HepG2 (cell line): Measurements from ENCODE around the gene DHX58. TPM values are rescaled to one million over a fixed set of nuclear protein-coding genes. Genes with fewer than 3 reads are reported as not detected.
A peak's percentile ranks its signal among the peaks of the same experiment; 100 is the strongest.

ENCODE experiments used
- ATF1 ChIP-seq: IDR thresholded peaks from 2 replicates; pipeline ENCODE4 v1.6.1; 2016; ENCODE audit warnings: mild to moderate bottlenecking, control low read depth
- CEBPB ChIP-seq: IDR thresholded peaks from 2 replicates; pipeline ENCODE4 v1.6.1; 2011; ENCODE audit warnings: low read depth, low read length, improper control_type of control experiment, borderline replicate concordance
- CREB1 ChIP-seq, 2 experiments: fragments of 450-650 bp in 1 of 2; IDR thresholded peaks; 2 replicates each; pipeline ENCODE4 v1.6.1; 2016 to 2017; ENCODE audit warnings: control low read depth in 1 of 2, mild to moderate bottlenecking in 1 of 2, missing compliant biosample characterization in 1 of 2, missing genetic modification characterization in 1 of 2
- HNF4A ChIP-seq: sonication (generic); formaldehyde crosslinking; IDR thresholded peaks from 2 replicates; pipeline ENCODE4 v1.4.0; 2020; ENCODE audit warnings: missing genetic modification reagents
- HNRNPH1 ChIP-seq: fragments of 200-400 bp; formaldehyde crosslinking; optimal IDR thresholded peaks from 2 replicates; pipeline ENCODE3; 2017; ENCODE audit warnings: mild to moderate bottlenecking, low read depth, low read length
- NCOA5 ChIP-seq: sonication (generic); formaldehyde crosslinking; IDR thresholded peaks from 2 replicates; pipeline ENCODE4 v1.4.0; 2020; ENCODE audit warnings: missing genetic modification reagents
- PRPF4 ChIP-seq: fragments of 200-400 bp; formaldehyde crosslinking; IDR thresholded peaks from 2 replicates; pipeline ENCODE4 v1.6.1; 2016; ENCODE audit warnings: low read length, low read depth; ENCODE audit not compliant: poor library complexity, severe bottlenecking
- SETDB1 ChIP-seq: sonication (generic); formaldehyde crosslinking; IDR thresholded peaks from 2 replicates; pipeline ENCODE4 v1.5.1; 2020; ENCODE audit warnings: missing genetic modification reagents, mild to moderate bottlenecking, borderline replicate concordance
- TCF7L2 ChIP-seq: IDR thresholded peaks from 2 replicates; pipeline ENCODE4 v1.6.1; 2011; ENCODE audit warnings: mild to moderate bottlenecking, low read depth, low read length, moderate library complexity
- THAP11 ChIP-seq: IDR thresholded peaks from 2 replicates; pipeline ENCODE4 v1.6.1; 2016; ENCODE audit warnings: missing biosample characterization, missing genetic modification reagents
- ZNF205 ChIP-seq: IDR thresholded peaks from 2 replicates; pipeline ENCODE4 v1.6.1; 2018; ENCODE audit warnings: missing biosample characterization, missing genetic modification reagents
- ZNF510 ChIP-seq: sonication (generic); formaldehyde crosslinking; IDR thresholded peaks from 2 replicates; pipeline ENCODE4 v1.4.0; 2020; ENCODE audit warnings: low read depth, mild to moderate bottlenecking, missing genetic modification reagents
- ZNF558 ChIP-seq: sonication (generic); formaldehyde crosslinking; IDR thresholded peaks from 2 replicates; pipeline ENCODE4 v1.9.0; 2022; ENCODE audit warnings: mild to moderate bottlenecking, missing genetic modification reagents, borderline replicate concordance
- ZNF615 ChIP-seq: sonication (generic); formaldehyde crosslinking; IDR thresholded peaks from 2 replicates; pipeline ENCODE4 v1.5.0; 2020; ENCODE audit warnings: mild to moderate bottlenecking, missing genetic modification reagents, borderline replicate concordance
- ZNF629 ChIP-seq: sonication (generic); formaldehyde crosslinking; conservative IDR thresholded peaks from 2 replicates; pipeline ENCODE4 v1.5.0; 2020; ENCODE audit warnings: missing genetic modification reagents
- ZNF747 ChIP-seq: sonication (generic); formaldehyde crosslinking; IDR thresholded peaks from 2 replicates; pipeline ENCODE4 v1.8.1; 2023; ENCODE audit warnings: missing genetic modification reagents, mild to moderate bottlenecking, borderline replicate concordance
- ZNF788 ChIP-seq: sonication (generic); formaldehyde crosslinking; IDR thresholded peaks from 2 replicates; pipeline ENCODE4 v1.5.0; 2020; ENCODE audit warnings: mild to moderate bottlenecking, missing genetic modification reagents, borderline replicate concordance
- polyA plus RNA-seq, 8 experiments: library from polyadenylated mRNA; depleted of rRNA in 3 of 8; stranded (reverse) in 7 of 8; unstranded in 1 of 8; fragments of >200 nt; fragmentation: Illumina TruSeq in 4 of 8; extraction: Trizol in 4 of 8; gene quantifications; 2 replicates each; pipeline versions ENCODE4 v1.2.1 to v1.2.3, GENCODE V29; 2011 to 2016; ENCODE audit warnings: low read depth in 4 of 8, missing spikeins in 1 of 8, mixed read lengths in 1 of 8; ENCODE audit not compliant: insufficient read depth in 1 of 8
- total RNA-seq, 5 experiments: library from RNA; depleted of rRNA; stranded (reverse); fragments of >200 nt; fragmentation: Illumina TruSeq; extraction: Trizol; gene quantifications; 2 replicates each; pipeline ENCODE4 v1.2.3, GENCODE V29; 2016; ENCODE audit warnings: low read depth in 1 of 5
- TF ChIP-seq, protein P1 (sequence below): sonication (generic); formaldehyde crosslinking; IDR thresholded peaks from 2 replicates; pipeline ENCODE4 v1.5.0; 2020; ENCODE audit warnings: missing genetic modification reagents
- TF ChIP-seq, protein P2 (sequence below): sonication (generic); formaldehyde crosslinking; IDR thresholded peaks from 2 replicates; pipeline ENCODE4 v1.4.0; 2020; ENCODE audit warnings: mild to moderate bottlenecking, missing genetic modification reagents
- TF ChIP-seq, protein P3 (sequence below): IDR thresholded peaks from 2 replicates; pipeline ENCODE4 v1.6.1; 2016; ENCODE audit warnings: missing genetic modification reagents, missing compliant biosample characterization
- TF ChIP-seq, protein P4 (sequence below): sonication (generic); formaldehyde crosslinking; IDR thresholded peaks from 2 replicates; pipeline ENCODE4 v1.4.0; 2020; ENCODE audit warnings: missing genetic modification reagents, borderline replicate concordance
- TF ChIP-seq, protein P5 (sequence below): sonication (generic); formaldehyde crosslinking; IDR thresholded peaks from 2 replicates; pipeline ENCODE4 v1.5.0; 2020; ENCODE audit warnings: missing genetic modification reagents
- TF ChIP-seq, protein P6 (sequence below): sonication (generic); formaldehyde crosslinking; IDR thresholded peaks from 2 replicates; pipeline ENCODE4 v1.4.0; 2020; ENCODE audit warnings: missing genetic modification reagents

Gene DHX58
- total and polyA plus RNA-seq, 2 of the 13 experiments (the other 11 are each of a cell fraction or from before 2014, with no cell fraction given), result 6.7 to 7.8 TPM

DNA sequence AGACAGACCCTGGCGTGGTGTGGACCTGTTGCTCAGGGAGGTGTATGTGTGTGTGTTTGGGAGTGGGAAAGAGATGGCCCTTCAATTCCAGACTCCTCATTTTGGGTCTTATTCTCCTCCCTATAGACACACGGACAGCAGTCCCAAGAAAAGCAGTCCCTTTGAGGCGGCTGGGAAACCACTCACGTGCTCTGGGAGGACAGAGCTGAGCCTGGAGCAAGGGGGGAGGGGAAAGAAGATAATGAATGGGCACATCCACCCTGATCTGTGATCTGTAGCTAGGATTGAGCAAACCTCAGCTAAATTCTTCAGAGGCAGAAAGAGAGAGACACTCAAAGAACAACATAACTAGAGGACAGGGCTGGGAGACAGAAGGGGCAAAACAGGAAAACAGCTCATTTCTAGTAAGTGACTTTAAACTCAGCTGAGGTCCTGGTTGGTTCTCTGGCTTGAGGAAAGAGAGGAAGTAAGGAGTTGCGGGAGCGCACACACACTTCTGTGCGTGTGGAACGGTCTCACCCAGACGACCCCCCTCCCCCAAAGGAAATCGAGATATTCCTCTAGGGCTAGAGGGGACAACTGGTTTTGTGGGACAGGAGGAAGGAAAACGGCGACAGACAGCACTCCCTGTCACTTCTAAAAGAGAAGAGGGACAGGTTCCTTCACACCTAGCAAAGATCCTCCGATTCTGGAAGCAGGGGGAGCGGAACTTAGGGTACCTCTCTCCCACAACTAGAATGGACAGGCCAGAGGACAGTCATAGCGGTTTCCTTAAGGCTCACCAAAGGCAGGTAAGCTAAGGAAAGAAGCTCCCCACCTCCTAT, 41.6 kb upstream of the DHX58 start (continued):
- TF ChIP-seq, protein P1, sequence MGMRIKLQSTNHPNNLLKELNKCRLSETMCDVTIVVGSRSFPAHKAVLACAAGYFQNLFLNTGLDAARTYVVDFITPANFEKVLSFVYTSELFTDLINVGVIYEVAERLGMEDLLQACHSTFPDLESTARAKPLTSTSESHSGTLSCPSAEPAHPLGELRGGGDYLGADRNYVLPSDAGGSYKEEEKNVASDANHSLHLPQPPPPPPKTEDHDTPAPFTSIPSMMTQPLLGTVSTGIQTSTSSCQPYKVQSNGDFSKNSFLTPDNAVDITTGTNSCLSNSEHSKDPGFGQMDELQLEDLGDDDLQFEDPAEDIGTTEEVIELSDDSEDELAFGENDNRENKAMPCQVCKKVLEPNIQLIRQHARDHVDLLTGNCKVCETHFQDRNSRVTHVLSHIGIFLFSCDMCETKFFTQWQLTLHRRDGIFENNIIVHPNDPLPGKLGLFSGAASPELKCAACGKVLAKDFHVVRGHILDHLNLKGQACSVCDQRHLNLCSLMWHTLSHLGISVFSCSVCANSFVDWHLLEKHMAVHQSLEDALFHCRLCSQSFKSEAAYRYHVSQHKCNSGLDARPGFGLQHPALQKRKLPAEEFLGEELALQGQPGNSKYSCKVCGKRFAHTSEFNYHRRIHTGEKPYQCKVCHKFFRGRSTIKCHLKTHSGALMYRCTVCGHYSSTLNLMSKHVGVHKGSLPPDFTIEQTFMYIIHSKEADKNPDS (CRISPR knock-in tag), result no peak
- TF ChIP-seq ZNF747 (CRISPR knock-in tag), result no peak
- peak; percentile 56; the same call in 1 of the 2 replicates for TF ChIP-seq ZNF629 (CRISPR knock-in tag)
- no peak for TF ChIP-seq SETDB1 (CRISPR knock-in tag)
- TF ChIP-seq CREB1 (IDR thresholded peaks at IDR 0.05), result no peak
- no peak for TF ChIP-seq CREB1 (CRISPR knock-in tag; IDR thresholded peaks at IDR 0.05)
- 0 out of 2 replicates have a peak, but pooled peaks have one; percentile 6 for TF ChIP-seq ZNF788
- TF ChIP-seq ZNF510 (CRISPR knock-in tag), result no peak
- TF ChIP-seq ZNF615, result no peak
- TF ChIP-seq, protein P2, sequence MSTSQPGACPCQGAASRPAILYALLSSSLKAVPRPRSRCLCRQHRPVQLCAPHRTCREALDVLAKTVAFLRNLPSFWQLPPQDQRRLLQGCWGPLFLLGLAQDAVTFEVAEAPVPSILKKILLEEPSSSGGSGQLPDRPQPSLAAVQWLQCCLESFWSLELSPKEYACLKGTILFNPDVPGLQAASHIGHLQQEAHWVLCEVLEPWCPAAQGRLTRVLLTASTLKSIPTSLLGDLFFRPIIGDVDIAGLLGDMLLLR (CRISPR knock-in tag), result peak; percentile 92
- TF ChIP-seq, protein P3, sequence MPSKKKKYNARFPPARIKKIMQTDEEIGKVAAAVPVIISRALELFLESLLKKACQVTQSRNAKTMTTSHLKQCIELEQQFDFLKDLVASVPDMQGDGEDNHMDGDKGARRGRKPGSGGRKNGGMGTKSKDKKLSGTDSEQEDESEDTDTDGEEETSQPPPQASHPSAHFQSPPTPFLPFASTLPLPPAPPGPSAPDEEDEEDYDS (CRISPR knock-in tag), result 0 out of 2 replicates have a peak, but pooled peaks have one; percentile 0
- TF ChIP-seq ATF1 (CRISPR knock-in tag), result no peak
- peak; percentile 22 for TF ChIP-seq PRPF4
- TF ChIP-seq, protein P4, sequence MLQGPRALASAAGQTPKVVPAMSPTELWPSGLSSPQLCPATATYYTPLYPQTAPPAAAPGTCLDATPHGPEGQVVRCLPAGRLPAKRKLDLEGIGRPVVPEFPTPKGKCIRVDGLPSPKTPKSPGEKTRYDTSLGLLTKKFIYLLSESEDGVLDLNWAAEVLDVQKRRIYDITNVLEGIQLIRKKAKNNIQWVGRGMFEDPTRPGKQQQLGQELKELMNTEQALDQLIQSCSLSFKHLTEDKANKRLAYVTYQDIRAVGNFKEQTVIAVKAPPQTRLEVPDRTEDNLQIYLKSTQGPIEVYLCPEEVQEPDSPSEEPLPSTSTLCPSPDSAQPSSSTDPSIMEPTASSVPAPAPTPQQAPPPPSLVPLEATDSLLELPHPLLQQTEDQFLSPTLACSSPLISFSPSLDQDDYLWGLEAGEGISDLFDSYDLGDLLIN (CRISPR knock-in tag), result no peak
- TF ChIP-seq HNRNPH1, result no peak
- TF ChIP-seq, protein P5, sequence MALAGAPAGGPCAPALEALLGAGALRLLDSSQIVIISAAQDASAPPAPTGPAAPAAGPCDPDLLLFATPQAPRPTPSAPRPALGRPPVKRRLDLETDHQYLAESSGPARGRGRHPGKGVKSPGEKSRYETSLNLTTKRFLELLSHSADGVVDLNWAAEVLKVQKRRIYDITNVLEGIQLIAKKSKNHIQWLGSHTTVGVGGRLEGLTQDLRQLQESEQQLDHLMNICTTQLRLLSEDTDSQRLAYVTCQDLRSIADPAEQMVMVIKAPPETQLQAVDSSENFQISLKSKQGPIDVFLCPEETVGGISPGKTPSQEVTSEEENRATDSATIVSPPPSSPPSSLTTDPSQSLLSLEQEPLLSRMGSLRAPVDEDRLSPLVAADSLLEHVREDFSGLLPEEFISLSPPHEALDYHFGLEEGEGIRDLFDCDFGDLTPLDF, result no peak
- TF ChIP-seq ZNF558, result no peak
- TF ChIP-seq NCOA5 (CRISPR knock-in tag), result no peak
- TF ChIP-seq HNF4A, result no peak
- TF ChIP-seq ZNF205 (CRISPR knock-in tag), result 0 out of 2 replicates have a peak, but pooled peaks have one; percentile 73
- TF ChIP-seq TCF7L2, result no peak
- 0 out of 2 replicates have a peak, but pooled peaks have one; percentile 33 for TF ChIP-seq THAP11
- TF ChIP-seq, protein P6, sequence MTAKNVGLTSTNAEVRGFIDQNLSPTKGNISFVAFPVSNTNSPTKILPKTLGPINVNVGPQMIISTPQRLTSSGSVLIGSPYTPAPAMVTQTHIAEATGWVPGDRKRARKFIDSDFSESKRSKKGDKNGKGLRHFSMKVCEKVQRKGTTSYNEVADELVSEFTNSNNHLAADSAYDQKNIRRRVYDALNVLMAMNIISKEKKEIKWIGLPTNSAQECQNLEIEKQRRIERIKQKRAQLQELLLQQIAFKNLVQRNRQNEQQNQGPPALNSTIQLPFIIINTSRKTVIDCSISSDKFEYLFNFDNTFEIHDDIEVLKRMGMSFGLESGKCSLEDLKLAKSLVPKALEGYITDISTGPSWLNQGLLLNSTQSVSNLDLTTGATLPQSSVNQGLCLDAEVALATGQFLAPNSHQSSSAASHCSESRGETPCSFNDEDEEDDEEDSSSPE, result peak; percentile 20; the same call in 1 of the 2 replicates
- peak; percentile 41; the same call in 1 of the 2 replicates for TF ChIP-seq CEBPB
